UCSD-AML1 (cell line): ENCODE results near the gene WHRN.

ENCODE experiments used
- DNase-seq: peaks from one replicate; lab custom pipeline; 2025; ENCODE audit not compliant: unreplicated experiment; lab: John Stamatoyannopoulos, UW

Gene WHRN

DNA sequence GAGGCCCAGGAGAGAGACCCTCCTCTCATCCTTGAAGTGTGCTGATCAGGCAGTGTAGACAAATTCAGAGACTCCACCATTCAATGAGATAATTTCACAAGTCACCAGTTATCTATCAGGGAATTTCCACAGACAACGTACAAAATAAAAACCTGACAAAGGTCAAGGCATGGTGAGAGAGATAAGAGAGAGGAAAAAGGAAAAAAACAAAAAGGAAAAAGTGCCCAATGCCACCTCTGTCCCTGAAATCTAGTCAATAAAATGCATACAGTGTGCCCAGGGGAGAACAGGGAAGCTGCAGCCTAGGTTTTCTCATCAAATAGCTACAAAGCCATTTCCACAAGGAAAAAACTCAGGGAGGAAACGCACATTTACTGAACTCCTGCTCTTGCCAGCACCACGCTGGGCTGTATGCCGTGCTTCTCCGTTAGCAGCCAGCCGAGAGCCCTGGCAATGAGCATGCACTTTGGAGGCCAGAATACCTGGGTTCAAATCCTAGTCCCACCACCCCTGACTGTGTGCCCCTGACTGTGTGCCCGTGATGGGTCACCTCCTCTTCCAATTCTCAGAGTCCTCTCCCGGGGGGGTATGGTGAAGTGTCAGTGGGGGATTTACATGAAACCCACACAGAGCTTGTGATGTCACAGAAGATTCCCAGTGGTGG lies 11.6 kb downstream of the WHRN start:
- no peak for DNase-seq

DNA sequence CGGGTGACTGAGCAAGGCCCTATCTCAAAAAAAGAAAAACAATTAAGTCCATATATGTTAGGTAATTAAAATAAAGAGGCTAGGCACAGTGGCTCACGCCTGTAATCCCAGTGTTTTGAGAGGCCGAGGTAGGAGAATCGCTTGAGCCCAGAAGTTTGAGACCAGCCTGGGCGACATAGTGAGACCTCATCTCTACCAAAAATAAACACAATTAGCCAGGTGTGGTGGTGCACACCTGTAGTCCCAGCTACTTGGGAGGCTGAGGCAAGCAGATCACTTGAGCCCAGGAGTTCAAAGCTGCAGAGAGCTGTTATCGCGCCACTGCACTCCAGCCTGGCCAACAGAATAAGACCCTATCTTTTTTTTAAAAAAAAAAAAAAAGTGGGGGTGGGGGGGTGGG lies 12.3 kb downstream of the WHRN start:
- DNase-seq: no peak

DNA sequence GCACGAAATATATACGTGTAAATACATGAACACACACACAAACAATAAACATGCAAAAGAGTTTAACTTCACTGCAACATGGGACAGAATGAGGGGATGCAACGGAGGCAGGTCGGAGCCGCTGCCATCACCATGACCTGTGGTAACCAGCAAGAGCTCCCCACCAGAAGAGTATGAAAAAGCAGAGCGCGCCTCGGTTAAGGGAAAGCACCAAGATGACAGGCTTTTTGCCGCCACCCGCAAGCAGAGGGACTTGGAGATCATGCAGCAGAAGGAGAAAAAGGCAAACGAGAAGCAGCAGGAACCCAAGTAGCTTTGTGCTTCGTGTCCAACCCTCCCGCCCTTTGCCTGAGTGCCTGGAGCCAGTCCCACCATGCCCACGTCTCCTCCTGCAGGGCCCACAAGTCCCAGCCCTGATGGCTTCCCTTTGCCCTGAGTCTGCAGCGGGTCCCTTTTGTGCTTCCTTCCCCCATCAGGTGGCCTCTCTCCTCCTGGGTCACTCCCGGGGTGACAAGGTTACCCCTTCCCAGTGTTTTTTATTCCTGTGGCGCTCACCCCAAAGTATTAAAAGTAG lies 13.8 kb downstream of the WHRN start:
- DNase-seq: no peak

DNA sequence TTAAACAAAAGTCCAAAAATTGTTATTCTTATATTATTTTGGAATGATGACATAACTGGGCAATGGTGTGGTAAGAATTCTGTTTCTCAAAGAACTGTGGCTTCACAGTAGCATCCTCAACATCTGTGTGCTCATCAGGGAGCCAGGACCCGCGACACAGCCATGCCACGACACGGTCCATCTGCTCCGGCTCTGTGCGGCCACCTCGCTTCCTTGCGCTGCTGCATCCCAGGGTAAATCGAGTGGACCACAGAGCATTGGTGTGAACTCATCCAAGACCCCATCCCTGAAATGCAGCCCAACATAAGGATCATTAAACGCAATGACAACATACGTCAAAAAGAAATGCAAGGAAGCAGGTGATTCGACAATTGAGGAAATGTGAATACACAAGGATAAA lies 15.3 kb downstream of the WHRN start:
- DNase-seq: no peak

DNA sequence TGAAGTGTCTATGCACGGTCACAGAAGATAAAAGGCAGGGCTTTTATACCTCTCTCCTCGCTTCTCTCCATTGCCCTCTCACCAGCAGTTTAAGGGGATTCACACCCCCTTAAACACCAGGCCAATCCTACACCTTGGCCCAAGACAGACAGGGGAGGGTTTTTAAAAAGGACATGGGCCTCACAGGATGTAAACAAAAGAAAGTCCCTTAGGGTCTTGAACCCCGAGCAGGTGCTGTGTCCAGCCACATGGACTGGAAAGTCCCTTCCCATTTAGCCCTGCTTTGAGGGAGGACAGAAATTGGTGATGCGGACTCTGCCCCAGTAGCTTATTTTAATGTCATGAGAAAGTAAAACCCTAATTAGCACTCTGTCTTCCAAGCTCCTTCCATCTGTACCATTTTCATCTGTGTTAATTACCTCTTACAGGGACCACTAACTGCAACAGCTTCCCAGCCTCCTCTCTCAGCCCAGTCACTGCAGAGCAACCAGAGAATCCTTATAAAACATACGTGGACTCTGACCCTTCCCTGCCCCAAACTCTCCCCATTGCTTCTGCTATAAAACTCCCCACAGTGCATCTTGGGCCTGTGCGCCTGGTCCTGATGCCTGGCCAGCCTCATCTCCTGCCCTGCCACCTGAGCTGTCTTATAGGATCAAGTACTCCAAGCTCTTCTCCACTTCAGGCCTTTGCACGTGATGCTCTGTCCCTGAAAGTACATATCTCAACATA lies 16.7 kb downstream of the WHRN start:
- no peak for DNase-seq

DNA sequence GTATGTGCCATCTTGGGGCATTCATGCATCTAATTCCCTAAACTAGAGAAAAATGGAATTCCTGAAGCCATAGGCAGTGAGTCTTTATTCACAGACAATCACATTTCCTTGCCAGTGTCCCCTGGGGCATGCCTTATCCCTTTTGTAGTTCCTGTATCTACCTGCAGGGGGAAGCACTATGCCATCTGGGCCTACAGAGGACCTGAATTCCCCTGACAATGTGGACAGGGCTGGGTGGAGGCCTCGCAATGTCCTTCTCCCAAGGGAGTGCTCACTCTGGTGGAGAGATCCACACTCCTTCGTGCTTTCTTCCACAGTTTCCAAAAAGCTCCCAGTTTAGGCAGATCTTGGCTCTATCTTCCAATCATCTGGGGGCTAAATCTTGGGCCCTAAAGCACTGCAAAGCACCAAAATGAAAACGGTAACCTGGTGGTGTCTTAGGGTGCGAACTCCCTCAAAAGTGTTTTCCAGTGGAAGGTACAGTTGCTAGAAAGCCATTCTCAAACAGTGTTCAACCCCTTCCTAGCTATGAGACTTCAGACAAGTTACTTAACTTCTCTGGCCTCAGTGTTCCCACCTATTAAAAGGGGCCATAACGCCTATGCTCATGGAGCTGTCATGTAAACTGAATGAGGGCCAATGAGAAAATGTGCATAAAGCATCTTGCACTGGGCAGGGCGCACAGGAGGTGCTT lies 17.5 kb downstream of the WHRN start:
- DNase-seq: peak; percentile 33

DNA sequence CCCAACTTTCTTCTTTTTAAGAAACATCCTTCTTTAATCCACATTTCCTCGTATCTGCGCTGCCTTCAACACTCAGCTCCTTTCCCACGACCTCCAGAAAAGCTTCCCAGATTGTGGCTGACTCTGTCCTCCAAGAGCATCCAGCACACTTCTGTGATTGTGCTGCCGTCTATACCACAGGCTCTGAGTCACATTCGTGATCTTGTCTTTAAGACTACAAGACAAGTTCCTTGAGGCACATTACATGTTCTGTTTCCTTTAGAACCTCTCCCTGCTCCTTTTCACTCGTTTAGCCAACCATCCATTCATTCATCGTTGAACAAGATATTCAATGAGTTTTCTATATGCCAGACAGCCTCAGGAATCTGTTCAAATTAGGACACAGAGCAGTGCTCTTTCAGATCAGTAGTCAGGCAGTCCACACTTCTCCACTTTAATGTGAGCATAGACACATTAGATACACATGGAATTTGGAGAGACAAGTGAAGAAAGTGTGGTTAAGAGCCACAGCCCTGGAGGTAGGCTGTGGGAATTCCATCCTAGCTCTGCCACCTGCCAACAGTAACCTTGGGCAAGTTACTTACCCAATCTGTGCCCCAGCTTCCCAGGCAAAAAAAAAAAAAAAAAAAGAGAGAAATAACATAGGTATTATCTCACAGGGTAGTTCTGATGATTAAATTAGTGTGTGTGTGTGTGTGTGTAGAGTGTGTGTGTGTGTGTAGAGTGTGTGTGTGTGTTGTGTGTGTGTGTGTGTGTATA lies 18.9 kb downstream of the WHRN start:
- DNase-seq: no peak

DNA sequence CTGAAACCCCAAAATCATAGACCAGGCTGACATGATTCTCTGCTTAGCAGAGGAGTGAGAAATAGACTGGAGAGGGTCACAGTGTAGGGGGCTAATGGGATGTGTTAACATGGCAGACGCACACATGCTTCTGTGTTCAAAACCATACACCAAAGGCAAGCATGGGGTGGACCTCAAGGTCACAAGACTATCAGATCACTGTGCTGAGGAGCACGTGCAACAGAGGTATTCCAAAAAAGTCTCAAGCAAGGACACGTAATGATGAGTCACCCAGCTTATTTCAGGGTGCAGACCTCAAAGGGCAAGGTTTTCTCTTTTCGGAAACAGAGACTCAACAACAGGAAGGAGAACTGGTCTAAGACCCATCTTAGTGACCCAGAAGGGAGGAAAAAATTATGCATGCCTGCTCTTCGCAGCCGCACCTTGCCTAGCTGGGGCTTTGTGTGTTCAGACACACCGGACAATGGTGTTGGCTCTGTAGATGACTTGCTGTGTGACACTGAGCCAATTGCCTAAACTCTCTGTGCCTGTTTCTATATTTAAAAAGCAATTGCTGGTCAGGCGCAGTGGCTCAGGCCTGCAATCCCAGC lies 20.3 kb downstream of the WHRN start:
- DNase-seq: no peak

DNA sequence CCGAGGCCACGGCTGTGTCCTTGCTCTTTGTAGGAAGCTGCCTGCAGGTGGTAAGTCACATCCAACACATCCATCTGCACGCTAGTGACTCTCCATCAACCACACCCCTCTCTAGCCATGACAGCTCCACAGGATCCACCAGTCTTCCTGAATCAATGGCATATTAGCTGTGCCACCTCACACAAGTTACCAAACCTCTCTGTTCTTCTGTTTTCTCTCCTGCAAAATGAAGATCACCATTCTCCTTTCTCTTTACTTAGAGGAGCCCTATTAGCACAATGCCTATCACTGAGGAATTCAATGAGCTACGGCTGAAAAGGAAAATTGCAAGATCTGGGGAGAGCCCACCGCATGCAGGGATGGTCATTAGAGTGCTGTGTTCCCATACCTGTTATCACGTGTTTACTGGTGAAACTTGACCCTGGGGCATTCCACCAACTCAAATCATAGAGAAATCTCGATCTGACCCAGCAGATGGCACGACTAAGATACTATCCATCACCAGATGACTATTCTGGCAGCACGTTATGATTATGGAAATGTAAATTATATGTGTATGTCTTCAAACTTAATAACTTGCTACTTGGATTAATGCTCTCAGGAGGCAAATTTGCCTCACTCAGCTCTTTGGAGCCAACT lies 20.9 kb downstream of the WHRN start:
- DNase-seq: no peak

DNA sequence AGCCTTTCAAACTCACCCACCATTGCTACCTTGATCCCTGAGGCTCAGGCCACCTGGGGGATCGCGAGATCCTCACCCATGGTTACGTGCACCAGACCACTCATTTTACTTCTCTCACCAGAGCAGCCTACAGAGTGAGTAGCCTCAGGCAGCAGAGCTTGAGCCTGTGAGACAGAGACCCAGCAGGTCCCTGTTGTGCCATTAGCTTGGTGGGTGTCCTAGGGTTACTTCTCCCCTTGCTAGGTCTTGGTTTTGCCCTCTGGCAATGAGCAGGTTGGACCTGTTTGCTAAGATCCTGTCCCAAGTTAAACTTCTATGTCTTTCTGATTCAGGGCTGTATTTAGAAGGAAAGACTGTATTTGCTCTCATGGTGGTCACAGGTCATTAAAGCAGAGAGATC lies 21.8 kb downstream of the WHRN start:
- DNase-seq: no peak

DNA sequence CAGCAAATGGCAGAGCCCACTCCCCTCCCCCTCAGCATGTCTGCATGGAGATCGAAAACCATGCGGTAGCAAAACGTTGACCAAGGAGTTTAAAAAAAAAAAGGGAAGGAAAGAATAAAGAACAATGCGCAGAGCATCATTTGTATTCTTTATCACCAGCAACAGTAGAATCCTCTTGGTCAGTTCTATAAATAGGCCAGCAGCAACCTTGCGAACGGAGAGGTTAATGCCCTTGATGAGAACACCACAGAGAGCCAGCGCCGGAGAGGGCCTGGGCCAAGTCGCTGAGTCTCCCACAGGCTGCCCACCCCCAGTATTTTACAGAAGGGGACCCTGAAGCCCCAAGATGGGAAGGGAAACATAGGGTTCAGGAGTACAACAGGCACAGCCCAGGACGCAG lies 22.7 kb downstream of the WHRN start:
- no peak for DNase-seq

DNA sequence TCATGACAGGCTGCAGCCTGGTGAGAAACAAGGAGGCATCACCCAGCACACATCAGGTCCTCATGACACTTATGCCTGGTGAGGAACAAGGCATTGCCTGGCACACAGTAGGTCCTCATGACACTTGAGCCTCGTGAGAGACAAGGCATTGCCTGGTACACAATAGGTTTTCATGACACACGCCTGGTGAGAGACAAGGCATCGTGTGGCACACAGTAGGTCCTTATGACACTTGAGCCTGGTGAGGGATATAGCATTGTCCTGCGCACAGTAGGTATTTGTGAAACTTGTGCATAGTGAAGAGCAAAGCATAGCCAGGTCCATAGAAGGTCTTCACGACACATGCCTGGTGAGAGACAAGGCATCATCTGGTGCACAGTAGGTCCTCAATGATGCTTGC lies 23.5 kb downstream of the WHRN start:
- no peak for DNase-seq

DNA sequence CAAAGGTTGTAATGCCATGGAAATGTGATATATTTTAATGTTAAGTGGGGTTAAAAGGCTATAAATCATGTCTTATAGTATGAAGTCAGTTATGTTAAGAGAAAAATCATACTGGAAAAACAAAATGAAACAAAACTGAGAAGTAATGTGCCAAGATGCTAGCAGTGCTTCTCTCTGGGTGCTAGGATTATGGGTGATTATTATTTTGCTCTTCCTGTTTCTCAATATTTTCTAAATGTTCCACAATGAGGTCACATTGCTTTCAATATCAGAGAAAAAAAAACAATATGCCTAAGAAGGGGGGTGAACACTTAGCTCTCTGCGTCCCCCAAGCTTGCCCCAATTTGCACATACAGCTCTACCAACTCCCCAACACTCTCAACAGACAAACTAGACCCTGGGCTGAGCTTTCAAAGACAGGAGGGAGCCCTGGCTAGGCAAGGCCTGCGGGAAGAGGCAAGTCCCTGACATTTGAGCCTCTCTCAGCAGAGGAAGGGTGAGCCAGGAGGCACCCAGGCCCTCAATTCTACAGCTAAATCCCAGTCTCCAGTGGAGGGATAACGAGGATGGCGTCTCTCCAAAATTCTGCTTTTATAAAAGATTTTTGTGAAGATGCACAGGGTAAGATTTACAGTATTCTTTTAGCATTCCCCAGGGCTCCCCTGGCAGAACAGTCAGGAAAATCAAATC lies 24.4 kb downstream of the WHRN start:
- no peak for DNase-seq

DNA sequence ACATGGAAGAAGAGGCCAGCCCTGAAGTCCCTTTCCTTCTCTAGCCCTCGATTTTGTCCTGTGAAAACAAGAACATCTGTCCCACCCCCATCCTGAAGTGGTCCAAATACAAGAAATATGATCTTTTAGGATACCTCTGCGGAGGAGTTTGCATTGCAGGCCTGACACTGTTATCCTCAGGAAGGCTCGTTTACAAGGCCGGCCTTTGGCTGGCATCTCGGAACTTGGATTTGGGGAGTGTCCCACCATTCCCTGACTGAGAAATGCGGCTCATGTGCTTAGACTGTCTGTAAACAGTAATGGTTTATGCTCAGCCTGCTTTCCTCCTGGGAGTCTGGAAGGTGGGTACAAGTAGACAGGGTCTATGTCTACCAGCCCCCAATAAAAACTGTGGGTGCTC lies 26.4 kb downstream of the WHRN start:
- no peak for DNase-seq

DNA sequence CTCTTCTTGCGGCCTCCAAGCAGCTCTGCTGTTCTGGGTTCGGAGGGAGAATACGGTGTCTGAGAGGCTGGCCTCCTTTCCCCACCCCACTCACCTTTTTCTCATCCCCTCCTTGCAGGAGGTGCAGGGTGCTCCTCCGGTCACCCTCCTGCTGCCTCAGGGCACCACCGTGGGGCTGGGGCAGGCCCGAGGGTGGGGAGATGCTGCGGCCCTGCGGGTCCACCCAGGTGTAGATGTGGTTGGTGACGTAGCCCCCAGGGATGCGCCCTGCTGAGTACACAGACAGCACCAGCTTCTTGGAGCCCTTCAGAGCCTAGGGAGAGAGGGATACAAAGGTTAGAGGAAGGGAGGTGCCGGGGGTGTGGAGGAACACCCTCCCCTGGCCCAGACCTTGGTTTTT lies 26.8 kb downstream of the WHRN start:
- no peak for DNase-seq

DNA sequence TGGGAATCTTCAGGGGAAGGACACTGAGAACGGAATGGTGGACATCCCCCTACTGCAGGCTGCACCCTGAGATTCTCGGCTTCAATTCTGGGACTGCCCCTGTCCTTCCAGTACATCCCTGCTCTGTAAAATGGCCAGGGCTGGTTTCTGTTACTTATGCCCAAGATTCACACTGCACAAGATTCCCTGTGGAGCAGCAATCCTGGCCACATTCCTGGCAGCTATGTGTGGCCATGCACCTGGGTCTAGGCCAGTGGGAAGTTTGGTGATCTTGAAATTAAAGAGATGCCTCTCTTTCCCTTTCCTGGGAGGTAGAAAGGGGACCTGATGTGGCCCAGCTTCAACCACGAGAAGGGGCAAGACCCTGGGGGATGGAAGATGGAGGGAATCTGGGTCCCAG lies 27.6 kb downstream of the WHRN start:
- DNase-seq: no peak

DNA sequence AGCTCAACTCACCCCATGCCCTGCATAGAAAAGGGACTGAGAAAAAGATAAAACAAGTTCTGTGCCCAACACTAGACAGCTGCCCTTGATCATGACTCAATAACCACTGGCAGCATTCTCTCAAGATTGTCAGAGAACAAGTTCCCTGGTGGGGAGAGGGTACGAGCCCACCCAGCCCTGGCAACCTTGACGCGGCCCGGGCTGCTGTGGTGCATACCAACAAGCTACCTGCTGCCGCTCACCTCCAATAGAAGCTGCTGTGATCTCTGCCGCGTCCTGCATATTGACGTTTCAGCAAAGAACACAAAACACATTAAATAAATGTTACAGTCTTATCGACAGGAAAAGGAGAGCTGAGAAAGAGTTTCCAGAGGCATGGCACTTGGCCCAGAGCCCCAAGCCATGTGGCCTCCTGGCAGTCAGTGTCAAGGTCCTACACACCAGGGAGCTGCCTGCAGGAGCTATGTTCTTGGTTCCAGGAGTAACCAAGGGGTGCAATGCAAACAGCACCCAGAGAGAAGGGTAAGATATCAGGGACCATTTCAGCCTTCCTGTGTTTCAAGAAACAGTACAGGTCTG lies 28.3 kb downstream of the WHRN start:
- no peak for DNase-seq

DNA sequence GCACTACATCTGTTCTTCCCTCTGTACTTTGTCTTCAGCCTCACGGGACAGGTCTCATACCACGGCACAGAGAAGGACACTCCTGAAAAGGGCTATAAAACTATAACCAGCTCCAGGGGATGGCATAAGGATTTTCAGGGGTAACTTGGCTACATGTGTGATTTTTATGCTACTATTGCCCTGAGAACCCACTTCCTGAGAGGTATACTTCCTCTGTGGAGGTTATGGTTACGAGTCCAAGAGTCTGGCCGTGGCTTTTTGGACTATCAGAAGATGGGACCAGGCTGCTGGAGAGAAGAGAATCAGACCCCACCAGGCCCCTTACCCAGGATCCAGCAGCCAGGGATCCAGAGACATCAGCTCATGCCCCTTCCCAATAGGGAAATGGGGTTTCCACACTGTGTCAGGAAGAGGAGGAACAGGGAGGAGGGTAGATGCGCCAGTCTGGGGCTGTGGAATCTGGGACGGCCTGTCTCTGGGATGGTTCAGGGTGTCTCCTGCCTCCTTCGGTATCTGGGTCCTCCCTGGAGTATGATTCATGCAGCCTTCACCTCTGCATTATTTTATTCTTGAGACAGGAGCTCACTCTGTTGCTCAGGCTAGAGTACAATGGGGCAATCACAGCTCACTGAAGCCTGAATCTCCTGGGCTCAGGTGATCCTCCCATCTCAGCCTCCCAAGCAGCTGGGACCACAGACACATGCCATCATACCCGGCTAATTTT lies 29.7 kb downstream of the WHRN start:
- no peak for DNase-seq

DNA sequence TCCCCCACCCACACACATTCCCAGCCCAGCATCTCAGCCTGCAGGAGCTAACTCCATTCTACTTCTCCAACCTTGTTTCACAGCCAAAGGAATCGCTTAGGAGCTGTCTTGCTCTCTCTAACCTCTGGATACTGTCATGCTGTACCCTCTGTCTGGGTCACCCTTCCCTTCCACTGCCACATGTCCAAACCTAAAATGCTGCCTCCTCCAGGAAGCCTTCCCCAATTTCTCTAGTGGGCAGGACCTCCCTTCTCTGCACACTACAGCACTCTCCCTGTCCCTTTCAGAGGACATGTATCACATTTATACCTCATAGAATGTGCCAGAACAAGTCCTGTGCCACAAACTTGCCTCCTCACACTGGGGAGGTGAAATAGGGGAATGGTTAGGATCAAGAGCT lies 30.8 kb downstream of the WHRN start:
- DNase-seq: no peak
